ENCODE results near the gene NDUFA3.

- no peak for TF ChIP-seq CTCF (IDR thresholded peaks at IDR 0.05; ENCODE audit: extremely low read depth in 1 of 2, insufficient read depth in 1 of 2, low read depth in 1 of 2, low read length in 2 of 2)
- TF ChIP-seq JUN (IDR thresholded peaks at IDR 0.05; ENCODE audit: borderline replicate concordance, insufficient read depth, insufficient read length, low read depth), result no peak
- TF ChIP-seq POLR2A (IDR thresholded peaks at IDR 0.05; ENCODE audit: low read depth, low read length), result no peak
Observed at GRCh38 chr19:54125713-54126112, 23.1 kb downstream of the NDUFA3 start.

Data from endothelial cell of umbilical vein (primary cell).